HG02623 (cell line): Measurements from ENCODE around the gene MORC4.
"Not testable (repeated sequence)": the region's sequence is repeated elsewhere in the genome, so short reads cannot be mapped to it uniquely, and the experiment has no call there.

ENCODE experiments used
- ATAC-seq: cut with Tn5 transposase; IDR thresholded peaks from one replicate; pipeline ENCODE4 v1.9.1; 2021; ENCODE audit warnings: moderate library complexity; ENCODE audit not compliant: unreplicated experiment

MORC4 gene

GRCh38 chrX:107000013-107000515 is at the start of gene MORC4:
Gene MORC4 (minus strand): TSS chrX:107000212. CDS start chrX:106999969, 243 bp downstream.
- peak; percentile 65 for ATAC-seq

- ATAC-seq = no peak
Measured at GRCh38 chrX:107047622-107048021, 47.6 kb upstream of the MORC4 start.

- no peak for ATAC-seq
Measured at GRCh38 chrX:107029752-107030151, 29.7 kb upstream of the MORC4 start.

GRCh38 chrX:107025545-107025944 is 25.5 kb upstream of the MORC4 start:
- no peak for ATAC-seq

- ATAC-seq = no peak
Measured at GRCh38 chrX:107014936-107015335, 14.9 kb upstream of the MORC4 start.

- ATAC-seq = no peak
Measured at GRCh38 chrX:107008034-107008433, 8.0 kb upstream of the MORC4 start.

GRCh38 chrX:106999002-106999975 is 723 bp downstream of the MORC4 start:
- ATAC-seq = peak; percentile 32

GRCh38 chrX:106997611-106998010 is 2.4 kb downstream of the MORC4 start:
- ATAC-seq = no peak

GRCh38 chrX:106995678-106996077 is 4.3 kb downstream of the MORC4 start:
- no peak for ATAC-seq

- no peak for ATAC-seq
Measured at GRCh38 chrX:106987488-106987887, 12.5 kb downstream of the MORC4 start.

- ATAC-seq = no peak
Measured at GRCh38 chrX:106980952-106981626, 18.9 kb downstream of the MORC4 start.

GRCh38 chrX:106976416-106976815 is 23.6 kb downstream of the MORC4 start:
- ATAC-seq = no peak

GRCh38 chrX:106973433-106974149 is 26.4 kb downstream of the MORC4 start:
- no peak for ATAC-seq

- ATAC-seq = no peak
Measured at GRCh38 chrX:106972896-106973295, 27.1 kb downstream of the MORC4 start.

- ATAC-seq = not testable (repeated sequence)
Measured at GRCh38 chrX:106966547-106966946, 33.5 kb downstream of the MORC4 start.

- no peak for ATAC-seq
Measured at GRCh38 chrX:106964290-106964689, 35.7 kb downstream of the MORC4 start.

- ATAC-seq = no peak
Measured at GRCh38 chrX:106963111-106963510, 36.9 kb downstream of the MORC4 start.

- no peak for ATAC-seq
Measured at GRCh38 chrX:106959901-106960300, 40.1 kb downstream of the MORC4 start.

- no peak for ATAC-seq
Measured at GRCh38 chrX:106957856-106958255, 42.2 kb downstream of the MORC4 start.

GRCh38 chrX:106955004-106955772 is 44.8 kb downstream of the MORC4 start:
- no peak for ATAC-seq
